Activated naive CD4-positive, alpha-beta T cell treated with anti-CD3 and anti-CD28 coated beads, Interleukin-2, amount 10 ng/mL, durations not matched to agents 7 days and 5 days (primary cell): ENCODE data around the gene VENTX.
"Not testable (repeated sequence)": the region's sequence is repeated elsewhere in the genome, so short reads cannot be mapped to it uniquely, and the experiment has no call there.

Source experiments
- CTCF ChIA-PET: fragments of 350-600 bp; sonication (Branson Sonifier 250); formaldehyde crosslinking; loops from one replicate; lab custom pipeline; 2021; ENCODE audit warnings: antibody characterized with exemption; lab: Charles Lee
- DNase-seq: peaks from one replicate; pipeline ENCODE4 v3.0.0-alpha.2; 2020
- H3K27ac Mint-ChIP-seq: one replicate; pipeline ENCODE4 v1.8.0; 2021; ENCODE audit warnings: mild to moderate bottlenecking, moderate library complexity, mixed read lengths
- H3K27me3 Mint-ChIP-seq: one replicate; pipeline ENCODE4 v1.8.0; 2021; ENCODE audit warnings: mild to moderate bottlenecking, mixed read lengths
- H3K36me3 Mint-ChIP-seq: one replicate; pipeline ENCODE4 v1.8.0; 2021; ENCODE audit warnings: mixed read lengths
- H3K4me1 Mint-ChIP-seq: one replicate; pipeline ENCODE4 v1.8.0; 2021; ENCODE audit warnings: mixed read lengths
- H3K4me3 Mint-ChIP-seq: one replicate; pipeline ENCODE4 v1.8.0; 2021; ENCODE audit warnings: mild to moderate bottlenecking, moderate library complexity, mixed read lengths
- H3K9me3 Mint-ChIP-seq: one replicate; pipeline ENCODE4 v1.8.0; 2021; ENCODE audit warnings: mixed read lengths

VENTX gene

GRCh38 chr10:133231244-133231945 is 6.3 kb upstream of the VENTX start:
- Mint-ChIP-seq H3K36me3 (peaks cover 2% of the 10 kb centered on the region), H3K9me3 (no peaks in the 10 kb centered on the region), H3K4me1 (peaks cover 21% of the 10 kb centered on the region), H3K27me3 (peaks cover 98% of the 10 kb centered on the region), H3K4me3 (no peak overlapping the region), H3K27ac (no peak overlapping the region)
- CTCF ChIA-PET = no interaction called here
- DNase-seq = no peak

GRCh38 chr10:133231946-133232574 is 5.6 kb upstream of the VENTX start:
- H3K36me3 Mint-ChIP-seq = peaks cover 2% of the 10 kb centered on the region

GRCh38 chr10:133234796-133235195 is 2.9 kb upstream of the VENTX start:
- H3K9me3 Mint-ChIP-seq, H3K4me1 Mint-ChIP-seq, H3K27ac Mint-ChIP-seq, DNase-seq, H3K36me3 Mint-ChIP-seq, CTCF ChIA-PET: not testable (repeated sequence)
- Mint-ChIP-seq H3K4me3 (peak overlapping the region; percentile 26), H3K27me3 (peaks cover 98% of the 10 kb centered on the region)

More at GRCh38 chr10:133231946-133232574, 5.6 kb upstream of the VENTX start:
- H3K4me3 Mint-ChIP-seq = no peak overlapping the region
- CTCF ChIA-PET = no interaction called here
- no peak for DNase-seq
- H3K9me3 Mint-ChIP-seq = no peaks in the 10 kb centered on the region
- peaks cover 14% of the 10 kb centered on the region for H3K4me1 Mint-ChIP-seq
- peaks cover 98% of the 10 kb centered on the region for H3K27me3 Mint-ChIP-seq
- no peak overlapping the region for H3K27ac Mint-ChIP-seq

- Mint-ChIP-seq H3K4me1 (peaks cover 8% of the 10 kb centered on the region), H3K4me3 (peak overlapping the region; percentile 26), H3K9me3 (no peaks in the 10 kb centered on the region), H3K27me3 (peaks cover 99% of the 10 kb centered on the region), H3K36me3 (no peaks in the 10 kb centered on the region), H3K27ac (no peak overlapping the region)
- CTCF ChIA-PET = no interaction called here
- no peak for DNase-seq
These were observed 2.3 kb upstream of the VENTX start for GRCh38 chr10:133235265-133235855.

- CTCF ChIA-PET = no interaction called here
- Mint-ChIP-seq H3K27me3 (peaks cover 100% of the 10 kb centered on the region), H3K36me3 (no peaks in the 10 kb centered on the region), H3K27ac (no peak overlapping the region), H3K4me3 (no peak overlapping the region), H3K4me1 (peaks cover 11% of the 10 kb centered on the region), H3K9me3 (no peaks in the 10 kb centered on the region)
- no peak for DNase-seq
These were observed 1.7 kb upstream of the VENTX start for GRCh38 chr10:133235932-133236331.

- Mint-ChIP-seq H3K4me3 (no peak overlapping the region), H3K36me3 (no peaks in the 10 kb centered on the region), H3K27ac (no peak overlapping the region), H3K27me3 (peaks cover 100% of the 10 kb centered on the region), H3K9me3 (no peaks in the 10 kb centered on the region), H3K4me1 (peaks cover 18% of the 10 kb centered on the region)
- CTCF ChIA-PET = no interaction called here
- DNase-seq = no peak
These were observed 1.0 kb upstream of the VENTX start for GRCh38 chr10:133236401-133237240.

GRCh38 chr10:133237241-133237587 is 441 bp upstream of the VENTX start:
- DNase-seq = no peak
- Mint-ChIP-seq H3K9me3 (no peaks in the 10 kb centered on the region), H3K27me3 (peaks cover 100% of the 10 kb centered on the region), H3K4me1 (peaks cover 21% of the 10 kb centered on the region), H3K27ac (no peak overlapping the region), H3K36me3 (no peaks in the 10 kb centered on the region), H3K4me3 (no peak overlapping the region)
- CTCF ChIA-PET = no interaction called here

GRCh38 chr10:133238466-133238804 is 780 bp downstream of the VENTX start:
- H3K4me1 Mint-ChIP-seq = peaks cover 27% of the 10 kb centered on the region

GRCh38 chr10:133239990-133240389 is 2.3 kb downstream of the VENTX start:
- Mint-ChIP-seq H3K4me1 (peaks cover 25% of the 10 kb centered on the region), H3K4me3 (no peak overlapping the region), H3K27ac (no peak overlapping the region), H3K9me3 (no peaks in the 10 kb centered on the region), H3K36me3 (no peaks in the 10 kb centered on the region), H3K27me3 (peaks cover 93% of the 10 kb centered on the region)
- CTCF ChIA-PET = no interaction called here
- no peak for DNase-seq

More at GRCh38 chr10:133238466-133238804, 780 bp downstream of the VENTX start:
- no peak for DNase-seq
- H3K4me3 Mint-ChIP-seq = no peak overlapping the region
- H3K27me3 Mint-ChIP-seq = peaks cover 99% of the 10 kb centered on the region
- H3K27ac Mint-ChIP-seq = no peak overlapping the region
- CTCF ChIA-PET = no interaction called here
- no peaks in the 10 kb centered on the region for H3K9me3 Mint-ChIP-seq
- H3K36me3 Mint-ChIP-seq = no peaks in the 10 kb centered on the region

- H3K36me3 Mint-ChIP-seq = no peaks in the 10 kb centered on the region
- peak overlapping the region; percentile 71 for H3K4me3 Mint-ChIP-seq
- DNase-seq = peak; percentile 64
- CTCF ChIA-PET = interaction anchor here (1.2 kb wide), 1 partner anchor 67 kb away, joined by 3 read pairs; no protein-coding TSS in a partner anchor
- H3K9me3 Mint-ChIP-seq = no peaks in the 10 kb centered on the region
- H3K27me3 Mint-ChIP-seq = peaks cover 79% of the 10 kb centered on the region
- no peak overlapping the region for H3K27ac Mint-ChIP-seq
- peaks cover 20% of the 10 kb centered on the region for H3K4me1 Mint-ChIP-seq
These were observed 4.0 kb downstream of the VENTX start for GRCh38 chr10:133241501-133242205.

- no peak overlapping the region for H3K4me3 Mint-ChIP-seq
- H3K27me3 Mint-ChIP-seq = peaks cover 75% of the 10 kb centered on the region
- H3K27ac Mint-ChIP-seq = no peak overlapping the region
- no peaks in the 10 kb centered on the region for H3K9me3 Mint-ChIP-seq
- no peak for DNase-seq
- CTCF ChIA-PET = interaction anchor here (1.2 kb wide), 2 partner anchors 33 to 65 kb away, joined by 3 read pairs; no protein-coding TSS in a partner anchor
- peaks cover 21% of the 10 kb centered on the region for H3K4me1 Mint-ChIP-seq
- H3K36me3 Mint-ChIP-seq = no peaks in the 10 kb centered on the region
These were observed 5.1 kb downstream of the VENTX start for GRCh38 chr10:133242611-133243356.

GRCh38 chr10:133243593-133243992 is 5.9 kb downstream of the VENTX start:
- peaks cover 67% of the 10 kb centered on the region for H3K27me3 Mint-ChIP-seq
- CTCF ChIA-PET = interaction anchor here (1.2 kb wide), 1 partner anchor 32 kb away, joined by 3 read pairs; no protein-coding TSS in a partner anchor

More at GRCh38 chr10:133243593-133243992, 5.9 kb downstream of the VENTX start:
- no peaks in the 10 kb centered on the region for H3K9me3 Mint-ChIP-seq
- no peaks in the 10 kb centered on the region for H3K36me3 Mint-ChIP-seq
- no peak overlapping the region for H3K27ac Mint-ChIP-seq
- peaks cover 21% of the 10 kb centered on the region for H3K4me1 Mint-ChIP-seq
- no peak for DNase-seq
- no peak overlapping the region for H3K4me3 Mint-ChIP-seq
